ENCODE measurements around the gene ACTL8. TPM values are rescaled to one million over a fixed set of nuclear protein-coding genes. Genes with fewer than 3 reads are reported as not detected.

Gene ACTL8
- total and polyA plus RNA-seq, 12 donors: not detected

GRCh38 chr1:17805869-17806684 lies 50.9 kb downstream of the ACTL8 start:
- Histone ChIP-seq H3K9me3 (peaks cover 0 to 9% (median 0%) of the 10 kb centered on the region in 11 donors), H3K4me3 (no peak overlapping the region), H3K36me3 (no peaks in the 10 kb centered on the region), H3K27ac (no peak overlapping the region), H3K27me3 (peaks cover 0 to 16% (median 2%) of the 10 kb centered on the region in 7 donors), H3K4me1 (no peaks in the 10 kb centered on the region)
- no peak for DNase-seq
- TF ChIP-seq, protein P1, sequence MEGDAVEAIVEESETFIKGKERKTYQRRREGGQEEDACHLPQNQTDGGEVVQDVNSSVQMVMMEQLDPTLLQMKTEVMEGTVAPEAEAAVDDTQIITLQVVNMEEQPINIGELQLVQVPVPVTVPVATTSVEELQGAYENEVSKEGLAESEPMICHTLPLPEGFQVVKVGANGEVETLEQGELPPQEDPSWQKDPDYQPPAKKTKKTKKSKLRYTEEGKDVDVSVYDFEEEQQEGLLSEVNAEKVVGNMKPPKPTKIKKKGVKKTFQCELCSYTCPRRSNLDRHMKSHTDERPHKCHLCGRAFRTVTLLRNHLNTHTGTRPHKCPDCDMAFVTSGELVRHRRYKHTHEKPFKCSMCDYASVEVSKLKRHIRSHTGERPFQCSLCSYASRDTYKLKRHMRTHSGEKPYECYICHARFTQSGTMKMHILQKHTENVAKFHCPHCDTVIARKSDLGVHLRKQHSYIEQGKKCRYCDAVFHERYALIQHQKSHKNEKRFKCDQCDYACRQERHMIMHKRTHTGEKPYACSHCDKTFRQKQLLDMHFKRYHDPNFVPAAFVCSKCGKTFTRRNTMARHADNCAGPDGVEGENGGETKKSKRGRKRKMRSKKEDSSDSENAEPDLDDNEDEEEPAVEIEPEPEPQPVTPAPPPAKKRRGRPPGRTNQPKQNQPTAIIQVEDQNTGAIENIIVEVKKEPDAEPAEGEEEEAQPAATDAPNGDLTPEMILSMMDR (IDR thresholded peaks at IDR 0.05): no peak
- no peak for ATAC-seq
- intact Hi-C loops (cut with DNase I): no loop called here
- 70 to 71% methylated on average over 10 of the region's 10 CpGs for WGBS, 2 donors

GRCh38 chr1:17808816-17809215 lies 53.7 kb downstream of the ACTL8 start:
- DNase-seq (no peak), ATAC-seq (no peak)
- Histone ChIP-seq H3K27ac (no peak overlapping the region), H3K4me3 (no peak overlapping the region), H3K36me3 (no peaks in the 10 kb centered on the region), H3K27me3 (peaks cover 0 to 8% (median 2%) of the 10 kb centered on the region in 7 donors), H3K9me3 (peaks cover 0 to 11% (median 0%) of the 10 kb centered on the region in 11 donors), H3K4me1 (no peaks in the 10 kb centered on the region)
- intact Hi-C loops (cut with DNase I): no loop called here
- TF ChIP-seq, protein P1 (IDR thresholded peaks at IDR 0.05): no peak
- WGBS, 2 donors: 78 to 79% methylated on average over 6 of the region's 6 CpGs

- H3K27ac ChIP-seq: no peak overlapping the region
- ATAC-seq (no peak), DNase-seq (no peak)
- 98 to 100% methylated on average over 2 of the region's 2 CpGs for WGBS, 2 donors
- no peaks in the 10 kb centered on the region for H3K4me1 ChIP-seq
- no peaks in the 10 kb centered on the region for H3K36me3 ChIP-seq
- TF ChIP-seq, protein P1 (IDR thresholded peaks at IDR 0.05): no peak
- H3K9me3 ChIP-seq: peaks cover 0 to 25% (median 9%) of the 10 kb centered on the region in 11 donors
- H3K27me3 ChIP-seq: peaks cover 0 to 4% (median 0%) of the 10 kb centered on the region in 7 donors
- H3K4me3 ChIP-seq: no peak overlapping the region
- intact Hi-C loops (cut with DNase I): no loop called here
Observed at GRCh38 chr1:17810668-17811067, 55.5 kb downstream of the ACTL8 start.

DNA sequence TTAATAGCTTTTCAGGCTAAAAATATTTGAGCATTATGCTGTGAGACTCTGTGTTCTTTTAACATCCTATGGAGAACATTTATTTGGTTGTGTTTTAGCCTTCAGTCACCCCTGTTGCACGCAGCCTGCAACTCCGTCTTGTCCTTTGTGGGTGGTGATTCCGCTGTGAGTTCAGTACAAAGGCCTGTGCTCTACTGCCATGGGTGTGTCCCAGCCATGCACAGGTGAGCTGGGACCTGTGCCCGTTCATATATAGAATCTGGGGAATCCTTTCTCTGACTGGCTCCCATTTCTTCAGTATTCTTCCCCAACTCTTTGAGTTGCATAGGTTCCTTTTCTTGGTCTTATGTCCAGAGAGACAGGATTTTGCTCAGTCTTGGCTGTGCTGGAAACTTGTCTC lies 61.4 kb downstream of the ACTL8 start:
- no peak for ATAC-seq
- no peak for DNase-seq
- Histone ChIP-seq H3K9me3 (peaks cover 0 to 15% (median 3%) of the 10 kb centered on the region in 11 donors), H3K4me3 (no peak overlapping the region), H3K4me1 (peaks cover 0 to 10% (median 0%) of the 10 kb centered on the region in 9 donors), H3K27ac (no peak overlapping the region), H3K27me3 (peaks cover 0 to 12% (median 4%) of the 10 kb centered on the region in 7 donors), H3K36me3 (no peaks in the 10 kb centered on the region)
- TF ChIP-seq, protein P1 (IDR thresholded peaks at IDR 0.05): no peak
- 87 to 92% methylated on average over 4 of the region's 4 CpGs for WGBS, 2 donors
- intact Hi-C loops (cut with DNase I): no loop called here

Measured in heart right ventricle (tissue), 16 donors.